ENCODE measurements around the gene ATP2B1.

ATP2B1 gene

GRCh38 chr12:89662623-89663022, 46.0 kb downstream of the ATP2B1 start:
- no peak for DNase-seq (ENCODE audit: low read depth)
- no peak for TF ChIP-seq CTCF (IDR thresholded peaks at IDR 0.05; ENCODE audit: insufficient read depth, low read depth, low read length, missing control alignments)
- H3K4me3 ChIP-seq (ENCODE audit: low read depth, low read length) = no peak overlapping the region

- no peak for TF ChIP-seq CTCF (IDR thresholded peaks at IDR 0.05; ENCODE audit: insufficient read depth, low read depth, low read length, missing control alignments)
- DNase-seq (ENCODE audit: low read depth) = peak; percentile 26
- H3K4me3 ChIP-seq (ENCODE audit: low read depth, low read length) = no peak overlapping the region
These were observed 46.8 kb downstream of the ATP2B1 start for GRCh38 chr12:89661706-89662330.

GRCh38 chr12:89657739-89658138, 50.9 kb downstream of the ATP2B1 start:
- H3K4me3 ChIP-seq (ENCODE audit: low read depth, low read length) = no peak overlapping the region
- no peak for TF ChIP-seq CTCF (IDR thresholded peaks at IDR 0.05; ENCODE audit: insufficient read depth, low read depth, low read length, missing control alignments)
- DNase-seq (ENCODE audit: low read depth) = no peak

GRCh38 chr12:89657066-89657465, 51.6 kb downstream of the ATP2B1 start:
- DNase-seq (ENCODE audit: low read depth) = no peak
- no peak for TF ChIP-seq CTCF (IDR thresholded peaks at IDR 0.05; ENCODE audit: insufficient read depth, low read depth, low read length, missing control alignments)

GRCh38 chr12:89655841-89656240, 52.8 kb downstream of the ATP2B1 start:
- no peak overlapping the region for H3K4me3 ChIP-seq (ENCODE audit: low read depth, low read length)
- DNase-seq (ENCODE audit: low read depth) = no peak
- TF ChIP-seq CTCF (IDR thresholded peaks at IDR 0.05; ENCODE audit: insufficient read depth, low read depth, low read length, missing control alignments) = no peak

More at GRCh38 chr12:89657066-89657465, 51.6 kb downstream of the ATP2B1 start:
- no peak overlapping the region for H3K4me3 ChIP-seq (ENCODE audit: low read depth, low read length)

- H3K4me3 ChIP-seq (ENCODE audit: low read depth, low read length) = no peak overlapping the region
- no peak for TF ChIP-seq CTCF (IDR thresholded peaks at IDR 0.05; ENCODE audit: insufficient read depth, low read depth, low read length, missing control alignments)
- no peak for DNase-seq (ENCODE audit: low read depth)
These were observed 57.4 kb downstream of the ATP2B1 start for GRCh38 chr12:89651192-89651591.

- DNase-seq (ENCODE audit: low read depth) = no peak
- H3K4me3 ChIP-seq (ENCODE audit: low read depth, low read length) = no peak overlapping the region
- no peak for TF ChIP-seq CTCF (IDR thresholded peaks at IDR 0.05; ENCODE audit: insufficient read depth, low read depth, low read length, missing control alignments)
These were observed 58.4 kb downstream of the ATP2B1 start for GRCh38 chr12:89650239-89650638.
